ENCODE results near the gene ANO3. TPM values are rescaled to one million over a fixed set of nuclear protein-coding genes. Genes with fewer than 3 reads are reported as not detected.

Gene ANO3
- total and polyA plus RNA-seq, 2 donors (not counting 1 experiment from before 2014, with no cell fraction given), result not detected

DNA sequence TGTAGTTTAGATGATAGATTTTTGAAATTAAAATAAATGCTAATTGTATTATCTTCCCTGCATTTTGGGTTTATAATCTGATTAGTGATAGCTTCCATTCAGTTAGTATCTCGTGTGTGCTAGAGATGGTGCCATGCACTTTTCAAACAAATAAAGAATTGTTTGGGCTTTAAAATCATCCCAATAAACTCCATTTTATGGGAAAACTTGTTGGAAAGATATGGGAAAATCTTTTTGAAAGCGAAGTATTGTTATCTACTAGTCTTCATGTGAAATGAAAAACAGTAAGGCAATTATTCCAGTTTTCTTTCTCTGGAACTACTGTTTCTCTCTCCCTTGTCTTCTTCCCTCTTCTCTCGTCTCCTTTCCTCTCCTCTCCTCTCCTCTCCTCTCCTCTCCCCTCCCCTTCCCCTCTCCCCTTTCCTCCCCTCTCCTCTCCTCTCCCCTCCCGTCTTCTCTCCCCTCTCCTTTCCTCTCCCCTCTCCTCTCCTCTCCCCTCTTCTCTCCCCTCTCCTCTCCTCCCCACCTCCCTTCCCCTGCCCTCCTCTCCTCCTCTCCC lies 268.0 kb downstream of the ANO3 start:
- Histone ChIP-seq H3K9me3 (ENCODE audit: control extremely low read depth in 1 of 3, control insufficient read depth in 2 of 3, insufficient read depth in 1 of 3, low read length in 2 of 3) (peaks cover 0 to 5% (median 0%) of the 10 kb centered on the region in 3 donors), H3K4me3 (ENCODE audit: control extremely low read depth in 1 of 5, extremely low read depth in 1 of 5, insufficient read depth in 1 of 5, low read depth in 2 of 5, low read length in 4 of 5) (no peak overlapping the region), H3K4me2 (replicated peaks; ENCODE audit: low read depth, low read length, poor library complexity, severe bottlenecking) (no peak overlapping the region), H3K79me2 (ENCODE audit: control insufficient read depth, insufficient read depth, low read length) (no peaks in the 10 kb centered on the region), H4K20me1 (ENCODE audit: control insufficient read depth, insufficient read depth, low read length, poor library complexity, severe bottlenecking) (no peaks in the 10 kb centered on the region), H3K4me1 (ENCODE audit: control insufficient read depth in 2 of 2, insufficient read depth in 2 of 2, low read length in 2 of 2) (no peaks in the 10 kb centered on the region), H3K36me3 (replicated peaks in 1 of 2; ENCODE audit: control extremely low read depth in 1 of 2, control insufficient read depth in 1 of 2, extremely low read depth in 1 of 2, insufficient read depth in 2 of 2, low read length in 1 of 2) (no peaks in the 10 kb centered on the region), H3K9ac (ENCODE audit: low read length) (no peak overlapping the region), H2AFZ (ENCODE audit: insufficient read depth, low read depth, low read length, poor library complexity, severe bottlenecking) (no peak overlapping the region), H3K27me3 (replicated peaks in 1 of 4; ENCODE audit: control extremely low read depth in 1 of 4, control insufficient read depth in 3 of 4, insufficient read depth in 4 of 4, low read length in 3 of 4) (no peaks in the 10 kb centered on the region), H3K27ac (ENCODE audit: low read length in 2 of 2) (no peak overlapping the region)
- Mint-ChIP-seq H3K27me3 (no peaks in the 10 kb centered on the region), H3K4me1 (no peaks in the 10 kb centered on the region), H3K9me3 (ENCODE audit: insufficient read depth) (peaks cover 4% of the 10 kb centered on the region), H3K27ac (no peak overlapping the region), H3K4me3 (no peak overlapping the region)
- DNase-seq (no peak), ATAC-seq (ENCODE audit: low read depth) (no peak)
- CTCF ChIA-PET, result no interaction called here
- intact Hi-C loops (cut with micrococcal nuclease), result no loop called here
- 38% methylated on average over 1 of the region's 4 CpGs for WGBS (ENCODE audit: insufficient coverage)
- POLR2A ChIA-PET, result no interaction called here
- no peak for TF ChIP-seq EZH2 (IDR thresholded peaks at IDR 0.05; ENCODE audit: borderline replicate concordance, insufficient read depth, low read depth, low read length, poor library complexity, severe bottlenecking)
- TF ChIP-seq, protein P1, sequence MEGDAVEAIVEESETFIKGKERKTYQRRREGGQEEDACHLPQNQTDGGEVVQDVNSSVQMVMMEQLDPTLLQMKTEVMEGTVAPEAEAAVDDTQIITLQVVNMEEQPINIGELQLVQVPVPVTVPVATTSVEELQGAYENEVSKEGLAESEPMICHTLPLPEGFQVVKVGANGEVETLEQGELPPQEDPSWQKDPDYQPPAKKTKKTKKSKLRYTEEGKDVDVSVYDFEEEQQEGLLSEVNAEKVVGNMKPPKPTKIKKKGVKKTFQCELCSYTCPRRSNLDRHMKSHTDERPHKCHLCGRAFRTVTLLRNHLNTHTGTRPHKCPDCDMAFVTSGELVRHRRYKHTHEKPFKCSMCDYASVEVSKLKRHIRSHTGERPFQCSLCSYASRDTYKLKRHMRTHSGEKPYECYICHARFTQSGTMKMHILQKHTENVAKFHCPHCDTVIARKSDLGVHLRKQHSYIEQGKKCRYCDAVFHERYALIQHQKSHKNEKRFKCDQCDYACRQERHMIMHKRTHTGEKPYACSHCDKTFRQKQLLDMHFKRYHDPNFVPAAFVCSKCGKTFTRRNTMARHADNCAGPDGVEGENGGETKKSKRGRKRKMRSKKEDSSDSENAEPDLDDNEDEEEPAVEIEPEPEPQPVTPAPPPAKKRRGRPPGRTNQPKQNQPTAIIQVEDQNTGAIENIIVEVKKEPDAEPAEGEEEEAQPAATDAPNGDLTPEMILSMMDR (IDR thresholded peaks at IDR 0.05), result no peak

- TF ChIP-seq EZH2 (IDR thresholded peaks at IDR 0.05; ENCODE audit: borderline replicate concordance, insufficient read depth, low read depth, low read length, poor library complexity, severe bottlenecking), result no peak
- TF ChIP-seq, protein P1 (IDR thresholded peaks at IDR 0.05), result no peak
- Mint-ChIP-seq H3K27me3 (no peaks in the 10 kb centered on the region), H3K27ac (no peak overlapping the region), H3K4me3 (no peak overlapping the region), H3K9me3 (ENCODE audit: insufficient read depth) (peaks cover 6% of the 10 kb centered on the region), H3K4me1 (no peaks in the 10 kb centered on the region)
- 94% methylated on average over 7 of the region's 7 CpGs for WGBS (ENCODE audit: insufficient coverage)
- CTCF ChIA-PET, result no interaction called here
- Histone ChIP-seq H4K20me1 (ENCODE audit: control insufficient read depth, insufficient read depth, low read length, poor library complexity, severe bottlenecking) (no peaks in the 10 kb centered on the region), H3K4me2 (replicated peaks; ENCODE audit: low read depth, low read length, poor library complexity, severe bottlenecking) (no peak overlapping the region), H3K4me3 (ENCODE audit: control extremely low read depth in 1 of 5, extremely low read depth in 1 of 5, insufficient read depth in 1 of 5, low read depth in 2 of 5, low read length in 4 of 5) (no peak overlapping the region), H3K4me1 (ENCODE audit: control insufficient read depth in 2 of 2, insufficient read depth in 2 of 2, low read length in 2 of 2) (no peaks in the 10 kb centered on the region), H3K27me3 (replicated peaks in 1 of 4; ENCODE audit: control extremely low read depth in 1 of 4, control insufficient read depth in 3 of 4, insufficient read depth in 4 of 4, low read length in 3 of 4) (no peaks in the 10 kb centered on the region), H2AFZ (ENCODE audit: insufficient read depth, low read depth, low read length, poor library complexity, severe bottlenecking) (no peak overlapping the region), H3K36me3 (replicated peaks in 1 of 2; ENCODE audit: control extremely low read depth in 1 of 2, control insufficient read depth in 1 of 2, extremely low read depth in 1 of 2, insufficient read depth in 2 of 2, low read length in 1 of 2) (no peaks in the 10 kb centered on the region), H3K79me2 (ENCODE audit: control insufficient read depth, insufficient read depth, low read length) (no peaks in the 10 kb centered on the region), H3K9ac (ENCODE audit: low read length) (no peak overlapping the region), H3K27ac (ENCODE audit: low read length in 2 of 2) (no peak overlapping the region), H3K9me3 (ENCODE audit: control extremely low read depth in 1 of 3, control insufficient read depth in 2 of 3, insufficient read depth in 1 of 3, low read length in 2 of 3) (peaks cover 0 to 9% (median 0%) of the 10 kb centered on the region in 3 donors)
- intact Hi-C loops (cut with micrococcal nuclease), result no loop called here
- ATAC-seq (ENCODE audit: low read depth) (no peak), DNase-seq (no peak)
- POLR2A ChIA-PET, result no interaction called here
These were observed 276.0 kb downstream of the ANO3 start for GRCh38 chr11:26607725-26608506.
